Esophagus squamous epithelium (tissue), 4 donors: ENCODE measurements around the gene TPGS1.

Experiments
- POLR2A ChIP-seq, 4 donors: fragments of 450-650 bp; IDR thresholded peaks; one replicate each; pipeline ENCODE4 v1.6.1; 2017; ENCODE audit warnings: antibody characterized with exemption in 4 of 4, mild to moderate bottlenecking in 4 of 4, moderate library complexity in 3 of 4
- TF ChIP-seq, protein P1 (sequence below), 6 experiments: fragments of 450-650 bp in 4 of 6; fragments of 200-600 bp in 2 of 6; sonication (generic) in 2 of 6; IDR thresholded peaks; one replicate each; pipeline ENCODE4 v1.5.1; 2016 to 2019; ENCODE audit warnings: antibody characterized with exemption in 6 of 6, mild to moderate bottlenecking in 4 of 6, moderate library complexity in 4 of 6

DNA sequence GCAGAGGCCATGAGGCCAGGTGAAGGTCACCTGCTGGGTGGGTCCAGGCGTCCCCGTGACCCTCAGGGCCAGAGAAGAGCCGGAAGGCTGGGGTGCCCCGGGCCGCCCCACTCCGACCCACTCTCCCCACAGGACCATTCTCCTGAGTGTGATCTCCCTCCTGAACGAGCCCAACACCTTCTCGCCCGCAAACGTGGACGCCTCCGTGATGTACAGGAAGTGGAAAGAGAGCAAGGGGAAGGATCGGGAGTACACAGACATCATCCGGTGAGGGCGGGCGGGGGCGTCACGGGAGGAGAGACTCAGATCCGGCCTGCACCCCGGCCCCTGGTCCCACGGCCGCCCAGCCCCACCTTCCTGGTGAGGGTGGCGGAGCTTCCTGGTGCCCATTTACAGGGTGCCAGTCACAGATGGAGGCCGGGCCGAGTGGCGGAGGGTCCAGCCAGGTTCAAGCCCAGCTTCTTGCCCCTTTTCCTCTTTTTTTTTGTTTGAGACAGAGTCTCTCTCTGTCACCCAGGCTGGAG is 29.6 kb downstream of the TPGS1 start:
- TF ChIP-seq, protein P1, sequence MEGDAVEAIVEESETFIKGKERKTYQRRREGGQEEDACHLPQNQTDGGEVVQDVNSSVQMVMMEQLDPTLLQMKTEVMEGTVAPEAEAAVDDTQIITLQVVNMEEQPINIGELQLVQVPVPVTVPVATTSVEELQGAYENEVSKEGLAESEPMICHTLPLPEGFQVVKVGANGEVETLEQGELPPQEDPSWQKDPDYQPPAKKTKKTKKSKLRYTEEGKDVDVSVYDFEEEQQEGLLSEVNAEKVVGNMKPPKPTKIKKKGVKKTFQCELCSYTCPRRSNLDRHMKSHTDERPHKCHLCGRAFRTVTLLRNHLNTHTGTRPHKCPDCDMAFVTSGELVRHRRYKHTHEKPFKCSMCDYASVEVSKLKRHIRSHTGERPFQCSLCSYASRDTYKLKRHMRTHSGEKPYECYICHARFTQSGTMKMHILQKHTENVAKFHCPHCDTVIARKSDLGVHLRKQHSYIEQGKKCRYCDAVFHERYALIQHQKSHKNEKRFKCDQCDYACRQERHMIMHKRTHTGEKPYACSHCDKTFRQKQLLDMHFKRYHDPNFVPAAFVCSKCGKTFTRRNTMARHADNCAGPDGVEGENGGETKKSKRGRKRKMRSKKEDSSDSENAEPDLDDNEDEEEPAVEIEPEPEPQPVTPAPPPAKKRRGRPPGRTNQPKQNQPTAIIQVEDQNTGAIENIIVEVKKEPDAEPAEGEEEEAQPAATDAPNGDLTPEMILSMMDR (IDR thresholded peaks at IDR 0.05), result no peak
- no peak for TF ChIP-seq POLR2A (IDR thresholded peaks at IDR 0.05)
